HEK293T (cell line): Measurements from ENCODE around the gene SMIM1.

Experiments used
- ELF4 ChIP-seq: fragments of 450-650 bp; IDR thresholded peaks from 2 replicates; pipeline ENCODE4 v1.6.1; 2017; ENCODE audit warnings: antibody characterized with exemption
- FOXA1 ChIP-seq: fragments of 450-650 bp; IDR thresholded peaks from 2 replicates; pipeline ENCODE4 v1.6.1; 2016; ENCODE audit warnings: mild to moderate bottlenecking
- FOXM1 ChIP-seq: fragments of 450-650 bp; IDR thresholded peaks from 2 replicates; pipeline ENCODE4 v1.6.1; 2017; ENCODE audit warnings: mild to moderate bottlenecking, borderline replicate concordance
- NFRKB ChIP-seq: fragments of 450-650 bp; IDR thresholded peaks from 2 replicates; pipeline ENCODE4 v1.6.1; 2016; ENCODE audit warnings: mild to moderate bottlenecking, moderate library complexity
- SP1 ChIP-seq: fragments of 450-650 bp; IDR thresholded peaks from 2 replicates; pipeline ENCODE4 v1.6.1; 2017
- TARDBP ChIP-seq: fragments of 450-650 bp; IDR thresholded peaks from 2 replicates; pipeline ENCODE4 v1.6.1; 2016
- TF ChIP-seq, protein P1 (sequence below): fragments of 450-650 bp; IDR thresholded peaks from 2 replicates; pipeline ENCODE4 v1.6.1; 2016

DNA sequence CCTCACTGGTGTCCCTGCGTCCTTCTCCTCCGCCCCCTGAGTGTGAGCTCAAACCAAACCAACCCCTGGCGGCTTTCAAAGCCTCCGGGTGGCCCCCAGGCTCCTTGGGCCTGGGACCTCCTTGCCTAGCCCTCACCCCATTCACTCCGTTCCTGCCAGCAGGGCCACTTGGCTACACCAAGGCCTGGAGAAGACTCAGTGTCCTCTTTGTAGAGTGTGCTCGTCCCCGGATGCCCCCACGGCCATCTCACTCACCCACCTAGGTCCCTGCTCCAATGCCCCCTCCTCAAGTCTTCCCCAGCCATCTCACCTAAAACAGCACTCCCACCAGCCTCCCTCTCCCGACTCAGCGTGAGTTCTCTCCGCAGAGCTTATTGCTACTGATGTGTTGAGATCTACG is 27.5 kb upstream of the SMIM1 start:
- TF ChIP-seq ELF4 (no peak), FOXM1 (no peak), SP1 (no peak), TARDBP (no peak), FOXA1 (no peak), NFRKB (no peak)
- TF ChIP-seq, protein P1, sequence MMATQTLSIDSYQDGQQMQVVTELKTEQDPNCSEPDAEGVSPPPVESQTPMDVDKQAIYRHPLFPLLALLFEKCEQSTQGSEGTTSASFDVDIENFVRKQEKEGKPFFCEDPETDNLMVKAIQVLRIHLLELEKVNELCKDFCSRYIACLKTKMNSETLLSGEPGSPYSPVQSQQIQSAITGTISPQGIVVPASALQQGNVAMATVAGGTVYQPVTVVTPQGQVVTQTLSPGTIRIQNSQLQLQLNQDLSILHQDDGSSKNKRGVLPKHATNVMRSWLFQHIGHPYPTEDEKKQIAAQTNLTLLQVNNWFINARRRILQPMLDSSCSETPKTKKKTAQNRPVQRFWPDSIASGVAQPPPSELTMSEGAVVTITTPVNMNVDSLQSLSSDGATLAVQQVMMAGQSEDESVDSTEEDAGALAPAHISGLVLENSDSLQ = no peak
